Measurements from ENCODE around the gene HTT-AS.

Gene HTT-AS

DNA sequence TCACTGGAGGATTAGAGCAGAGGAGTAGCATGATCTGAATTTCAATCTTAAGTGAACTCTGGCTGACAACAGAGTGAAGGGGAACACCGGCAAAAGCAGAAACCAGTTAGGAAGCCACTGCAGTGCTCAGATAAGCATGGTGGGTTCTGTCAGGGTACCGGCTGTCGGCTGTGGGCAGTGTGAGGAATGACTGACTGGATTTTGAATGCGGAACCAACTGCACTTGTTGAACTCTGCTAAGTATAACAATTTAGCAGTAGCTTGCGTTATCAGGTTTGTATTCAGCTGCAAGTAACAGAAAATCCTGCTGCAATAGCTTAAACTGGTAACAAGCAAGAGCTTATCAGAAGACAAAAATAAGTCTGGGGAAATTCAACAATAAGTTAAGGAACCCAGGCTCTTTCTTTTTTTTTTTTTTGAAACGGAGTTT is 5.4 kb upstream of the HTT-AS start:
- DNase-seq (ENCODE audit: extremely low read depth, low read depth), result no peak
- no peak overlapping the region for H3K4me3 ChIP-seq (replicated peaks; ENCODE audit: low read depth, low read length)
- TF ChIP-seq, protein P1, sequence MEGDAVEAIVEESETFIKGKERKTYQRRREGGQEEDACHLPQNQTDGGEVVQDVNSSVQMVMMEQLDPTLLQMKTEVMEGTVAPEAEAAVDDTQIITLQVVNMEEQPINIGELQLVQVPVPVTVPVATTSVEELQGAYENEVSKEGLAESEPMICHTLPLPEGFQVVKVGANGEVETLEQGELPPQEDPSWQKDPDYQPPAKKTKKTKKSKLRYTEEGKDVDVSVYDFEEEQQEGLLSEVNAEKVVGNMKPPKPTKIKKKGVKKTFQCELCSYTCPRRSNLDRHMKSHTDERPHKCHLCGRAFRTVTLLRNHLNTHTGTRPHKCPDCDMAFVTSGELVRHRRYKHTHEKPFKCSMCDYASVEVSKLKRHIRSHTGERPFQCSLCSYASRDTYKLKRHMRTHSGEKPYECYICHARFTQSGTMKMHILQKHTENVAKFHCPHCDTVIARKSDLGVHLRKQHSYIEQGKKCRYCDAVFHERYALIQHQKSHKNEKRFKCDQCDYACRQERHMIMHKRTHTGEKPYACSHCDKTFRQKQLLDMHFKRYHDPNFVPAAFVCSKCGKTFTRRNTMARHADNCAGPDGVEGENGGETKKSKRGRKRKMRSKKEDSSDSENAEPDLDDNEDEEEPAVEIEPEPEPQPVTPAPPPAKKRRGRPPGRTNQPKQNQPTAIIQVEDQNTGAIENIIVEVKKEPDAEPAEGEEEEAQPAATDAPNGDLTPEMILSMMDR (IDR thresholded peaks at IDR 0.05; ENCODE audit: low read depth, low read length, missing control alignments), result no peak

DNA sequence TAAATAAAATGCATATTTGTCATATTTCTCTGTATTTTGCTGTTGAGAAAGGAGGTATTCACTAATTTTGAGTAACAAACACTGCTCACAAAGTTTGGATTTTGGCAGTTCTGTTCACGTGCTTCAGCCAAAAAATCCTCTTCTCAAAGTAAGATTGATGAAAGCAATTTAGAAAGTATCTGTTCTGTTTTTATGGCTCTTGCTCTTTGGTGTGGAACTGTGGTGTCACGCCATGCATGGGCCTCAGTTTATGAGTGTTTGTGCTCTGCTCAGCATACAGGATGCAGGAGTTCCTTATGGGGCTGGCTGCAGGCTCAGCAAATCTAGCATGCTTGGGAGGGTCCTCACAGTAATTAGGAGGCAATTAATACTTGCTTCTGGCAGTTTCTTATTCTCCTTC is 3.5 kb upstream of the HTT-AS start:
- H3K4me3 ChIP-seq (replicated peaks; ENCODE audit: low read depth, low read length), result no peak overlapping the region
- TF ChIP-seq, protein P1 (IDR thresholded peaks at IDR 0.05; ENCODE audit: low read depth, low read length, missing control alignments), result no peak
- no peak for DNase-seq (ENCODE audit: extremely low read depth, low read depth)

DNA sequence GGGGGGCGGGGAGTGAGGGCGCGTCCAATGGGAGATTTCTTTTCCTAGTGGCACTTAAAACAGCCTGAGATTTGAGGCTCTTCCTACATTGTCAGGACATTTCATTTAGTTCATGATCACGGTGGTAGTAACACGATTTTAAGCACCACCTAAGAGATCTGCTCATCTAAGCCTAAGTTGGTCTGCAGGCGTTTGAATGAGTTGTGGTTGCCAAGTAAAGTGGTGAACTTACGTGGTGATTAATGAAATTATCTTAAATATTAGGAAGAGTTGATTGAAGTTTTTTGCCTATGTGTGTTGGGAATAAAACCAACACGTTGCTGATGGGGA is 1.3 kb upstream of the HTT-AS start:
- H3K4me3 ChIP-seq (replicated peaks; ENCODE audit: low read depth, low read length), result peak overlapping the region; percentile 76
- TF ChIP-seq, protein P1 (IDR thresholded peaks at IDR 0.05; ENCODE audit: low read depth, low read length, missing control alignments), result no peak
- no peak for DNase-seq (ENCODE audit: extremely low read depth, low read depth)

DNA sequence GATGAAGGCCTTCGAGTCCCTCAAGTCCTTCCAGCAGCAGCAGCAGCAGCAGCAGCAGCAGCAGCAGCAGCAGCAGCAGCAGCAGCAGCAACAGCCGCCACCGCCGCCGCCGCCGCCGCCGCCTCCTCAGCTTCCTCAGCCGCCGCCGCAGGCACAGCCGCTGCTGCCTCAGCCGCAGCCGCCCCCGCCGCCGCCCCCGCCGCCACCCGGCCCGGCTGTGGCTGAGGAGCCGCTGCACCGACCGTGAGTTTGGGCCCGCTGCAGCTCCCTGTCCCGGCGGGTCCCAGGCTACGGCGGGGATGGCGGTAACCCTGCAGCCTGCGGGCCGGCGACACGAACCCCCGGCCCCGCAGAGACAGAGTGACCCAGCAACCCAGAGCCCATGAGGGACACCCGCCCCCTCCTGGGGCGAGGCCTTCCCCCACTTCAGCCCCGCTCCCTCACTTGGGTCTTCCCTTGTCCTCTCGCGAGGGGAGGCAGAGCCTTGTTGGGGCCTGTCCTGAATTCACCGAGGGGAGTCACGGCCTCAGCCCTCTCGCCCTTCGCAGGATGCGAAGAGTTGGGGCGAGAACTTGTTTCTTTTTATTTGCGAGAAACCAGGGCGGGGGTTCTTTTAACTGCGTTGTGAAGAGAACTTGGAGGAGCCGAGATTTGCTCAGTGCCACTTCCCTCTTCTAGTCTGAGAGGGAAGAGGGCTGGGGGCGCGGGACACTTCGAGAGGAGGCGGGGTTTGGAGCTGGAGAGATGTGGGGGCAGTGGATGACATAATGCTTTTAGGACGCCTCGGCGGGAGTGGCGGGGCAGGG is 711 bp upstream of the HTT-AS start:
- peak; percentile 21 for DNase-seq (ENCODE audit: extremely low read depth, low read depth)
- TF ChIP-seq, protein P1 (IDR thresholded peaks at IDR 0.05; ENCODE audit: low read depth, low read length, missing control alignments), result no peak
- H3K4me3 ChIP-seq (replicated peaks; ENCODE audit: low read depth, low read length), result peak overlapping the region; percentile 76

DNA sequence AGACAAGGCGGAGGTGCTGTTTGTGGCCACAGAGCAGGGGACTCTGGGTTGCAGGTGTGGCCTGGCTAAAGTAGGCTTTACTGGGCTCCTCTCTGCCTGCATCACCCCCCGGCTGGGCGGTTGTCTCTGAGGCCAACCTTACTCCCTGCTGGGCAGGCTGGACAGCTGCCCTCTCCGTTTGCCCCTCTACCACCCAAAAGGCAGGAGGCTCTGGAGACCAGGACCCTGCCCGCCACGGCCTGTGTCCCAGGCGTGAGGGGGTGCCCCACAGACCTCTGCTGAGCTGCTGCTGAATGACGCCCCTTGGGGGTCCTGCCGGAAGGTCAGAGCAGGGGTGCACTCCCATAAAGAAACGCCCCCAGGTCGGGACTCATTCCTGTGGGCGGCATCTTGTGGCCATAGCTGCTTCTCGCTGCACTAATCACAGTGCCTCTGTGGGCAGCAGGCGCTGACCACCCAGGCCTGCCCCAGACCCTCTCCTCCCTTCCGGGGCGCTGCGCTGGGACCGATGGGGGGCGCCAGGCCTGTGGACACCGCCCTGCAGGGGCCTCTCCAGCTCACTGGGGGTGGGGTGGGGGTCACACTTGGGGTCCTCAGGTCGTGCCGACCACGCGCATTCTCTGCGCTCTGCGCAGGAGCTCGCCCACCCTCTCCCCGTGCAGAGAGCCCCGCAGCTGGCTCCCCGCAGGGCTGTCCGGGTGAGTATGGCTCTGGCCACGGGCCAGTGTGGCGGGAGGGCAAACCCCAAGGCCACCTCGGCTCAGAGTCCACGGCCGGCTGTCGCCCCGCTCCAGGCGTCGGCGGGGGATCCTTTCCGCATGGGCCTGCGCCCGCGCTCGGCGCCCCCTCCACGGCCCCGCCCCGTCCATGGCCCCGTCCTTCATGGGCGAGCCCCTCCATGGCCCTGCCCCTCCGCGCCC is 920 bp downstream of the HTT-AS start:
- DNase-seq (ENCODE audit: extremely low read depth, low read depth), result peak; percentile 29
- TF ChIP-seq, protein P1 (IDR thresholded peaks at IDR 0.05; ENCODE audit: low read depth, low read length, missing control alignments), result peak; percentile 7
- peak overlapping the region; percentile 50 for H3K4me3 ChIP-seq (replicated peaks; ENCODE audit: low read depth, low read length)

DNA sequence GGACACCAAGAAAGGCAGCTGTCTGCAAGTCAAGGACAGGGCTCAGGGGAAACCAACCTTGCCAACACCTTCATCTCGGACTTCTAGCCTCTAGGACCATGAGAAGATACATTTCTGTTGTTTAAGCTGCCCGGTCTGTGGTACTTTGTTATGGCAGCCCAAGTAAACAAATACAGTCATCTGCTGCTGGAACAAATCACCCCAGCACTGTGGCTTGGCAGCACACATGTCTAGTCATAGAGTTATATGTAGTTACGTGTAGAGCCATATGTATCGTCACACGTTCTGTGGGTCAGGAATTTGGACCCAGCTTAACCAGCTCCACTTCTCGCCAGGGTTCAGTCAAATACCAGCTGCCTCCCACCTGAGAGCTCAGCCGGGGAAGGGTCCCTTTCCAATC is 2.5 kb downstream of the HTT-AS start:
- TF ChIP-seq, protein P1 (IDR thresholded peaks at IDR 0.05; ENCODE audit: low read depth, low read length, missing control alignments), result no peak
- no peak for DNase-seq (ENCODE audit: extremely low read depth, low read depth)
- H3K4me3 ChIP-seq (replicated peaks; ENCODE audit: low read depth, low read length), result no peak overlapping the region

Measured in HFF-Myc (cell line).